ENCODE measurements around the gene NTN1.
A peak's percentile ranks its signal among the peaks of the same experiment; 100 is the strongest.

Gene NTN1

GRCh38 chr17:9230346-9230745 lies 209.0 kb downstream of the NTN1 start:
- H3K4me3 ChIP-seq (ENCODE audit: low read depth, low read length) = no peak overlapping the region
- CTCF ChIA-PET = interaction anchor here (1.1 kb wide), 1 partner anchor 210 kb away, joined by 4 read pairs; no protein-coding TSS in a partner anchor
- no peak overlapping the region for H3K27ac ChIP-seq (ENCODE audit: extremely low read depth, low read depth, low read length)
- H3K9me3 ChIP-seq (ENCODE audit: control insufficient read depth, insufficient read depth, low read depth, low read length) = no peaks in the 10 kb centered on the region
- H3K36me3 ChIP-seq (ENCODE audit: control insufficient read depth in 2 of 2, insufficient read depth in 1 of 2, low read length in 2 of 2) = peaks cover 8 to 16% of the 10 kb centered on the region in 2 experiments; a peak in 2 of 3 replicates
- H3K4me1 ChIP-seq (ENCODE audit: control insufficient read depth, insufficient read depth, low read length) = no peaks in the 10 kb centered on the region
- no peak for TF ChIP-seq SCRT2 (tag by site-specific recombination; IDR thresholded peaks at IDR 0.05)
- no peak for TF ChIP-seq ZNF596 (tag by site-specific recombination; IDR thresholded peaks at IDR 0.05)
- no peak for TF ChIP-seq ZNF777 (tag by site-specific recombination; IDR thresholded peaks at IDR 0.05; ENCODE audit: borderline replicate concordance)
- TF ChIP-seq ZSCAN5A (tag by site-specific recombination; IDR thresholded peaks at IDR 0.05) = no peak
- TF ChIP-seq ZNF19 (tag by site-specific recombination; IDR thresholded peaks at IDR 0.05; ENCODE audit: low read depth) = no peak
- no peak for TF ChIP-seq ZNF354C (tag by site-specific recombination; IDR thresholded peaks at IDR 0.05; ENCODE audit: borderline replicate concordance, low read depth)
- TF ChIP-seq ZNF514 (tag by site-specific recombination; IDR thresholded peaks at IDR 0.05) = no peak
- TF ChIP-seq ZNF701 (tag by site-specific recombination; IDR thresholded peaks at IDR 0.05) = no peak
- no peak for TF ChIP-seq SCRT1 (tag by site-specific recombination; IDR thresholded peaks at IDR 0.05; ENCODE audit: borderline replicate concordance)
- TF ChIP-seq ZFP3 (tag by site-specific recombination; IDR thresholded peaks at IDR 0.05; ENCODE audit: low read depth) = no peak
- no peak for TF ChIP-seq GFI1B (tag by site-specific recombination; IDR thresholded peaks at IDR 0.05)
- TF ChIP-seq ZBTB10 (tag by site-specific recombination; IDR thresholded peaks at IDR 0.05) = no peak
- no peak for TF ChIP-seq ZNF704 (tag by site-specific recombination; IDR thresholded peaks at IDR 0.05)
- TF ChIP-seq KLF1 (tag by site-specific recombination; IDR thresholded peaks at IDR 0.05) = no peak
- TF ChIP-seq ZNF2 (tag by site-specific recombination; IDR thresholded peaks at IDR 0.05) = no peak
- no peak for TF ChIP-seq ZNF76 (tag by site-specific recombination; IDR thresholded peaks at IDR 0.05; ENCODE audit: borderline replicate concordance, low read depth)
- no peak for TF ChIP-seq ZNF626 (tag by site-specific recombination; IDR thresholded peaks at IDR 0.05)
- no peak for TF ChIP-seq ZNF48 (tag by site-specific recombination; IDR thresholded peaks at IDR 0.05)
- no peak for TF ChIP-seq ZNF658 (tag by site-specific recombination; IDR thresholded peaks at IDR 0.05)
- POLR2A ChIA-PET = no interaction called here

GRCh38 chr17:9230861-9231260 lies 209.6 kb downstream of the NTN1 start:
- CTCF ChIA-PET = interaction anchor here (1.1 kb wide), 1 partner anchor 211 kb away, joined by 4 read pairs; no protein-coding TSS in a partner anchor
- Histone ChIP-seq H3K9me3 (ENCODE audit: control insufficient read depth, insufficient read depth, low read depth, low read length) (no peaks in the 10 kb centered on the region), H3K27ac (ENCODE audit: extremely low read depth, low read depth, low read length) (no peak overlapping the region), H3K36me3 (ENCODE audit: control insufficient read depth in 2 of 2, insufficient read depth in 1 of 2, low read length in 2 of 2) (peaks cover 8 to 16% of the 10 kb centered on the region in 2 experiments; a peak in 2 of 3 replicates), H3K4me3 (ENCODE audit: low read depth, low read length) (no peak overlapping the region), H3K4me1 (ENCODE audit: control insufficient read depth, insufficient read depth, low read length) (no peaks in the 10 kb centered on the region)
- TF ChIP-seq REST (tag by site-specific recombination; IDR thresholded peaks at IDR 0.05) (peak; percentile 77; the same call in 1 of the 2 replicates), SETDB1 (IDR thresholded peaks at IDR 0.05; ENCODE audit: insufficient read length, low read length) (no peak)
- POLR2A ChIA-PET = no interaction called here

Data from HEK293 (cell line).